ENCODE results near the gene PIEZO2. TPM values are rescaled to one million over a fixed set of nuclear protein-coding genes. Genes with fewer than 3 reads are reported as not detected.

The PIEZO2 gene
- total RNA-seq, 1 experiment from 2014 or later = 0.11 TPM

- no peaks in the 10 kb centered on the region for H3K36me3 ChIP-seq (ENCODE audit: control insufficient read depth, insufficient read depth, low read length)
- Mint-ChIP-seq H3K27me3 (ENCODE audit: insufficient read depth, unreplicated experiment) (no peaks in the 10 kb centered on the region), H3K9me3 (ENCODE audit: unreplicated experiment) (no peaks in the 10 kb centered on the region), H3K27ac (ENCODE audit: unreplicated experiment) (no peak overlapping the region), H3K4me3 (ENCODE audit: unreplicated experiment) (no peak overlapping the region), H3K4me1 (ENCODE audit: low read depth, unreplicated experiment) (no peaks in the 10 kb centered on the region), H3K36me3 (ENCODE audit: insufficient read depth, unreplicated experiment) (no peaks in the 10 kb centered on the region)
- H3K4me3 ChIP-seq (ENCODE audit: low read depth, low read length) = no peak overlapping the region
- ChIA-PET POLR2A (no interaction called here), CTCF (no interaction called here)
- no TSS peak for BruUV-seq (replicated peaks)
- H3K27me3 ChIP-seq (replicated peaks; ENCODE audit: control insufficient read depth, insufficient read depth, low read length) = no peaks in the 10 kb centered on the region
- TF ChIP-seq CTCF (IDR thresholded peaks at IDR 0.05; ENCODE audit: insufficient read depth in 1 of 2, low read depth in 1 of 2, low read length in 1 of 2, severe bottlenecking in 1 of 2, unreplicated experiment in 1 of 2) = no peak
- intact Hi-C loops (cut with micrococcal nuclease; ENCODE audit: unreplicated experiment) = no loop called here
- H3K9me3 ChIP-seq = no peaks in the 10 kb centered on the region
- no peak for DNase-seq
- H3K4me1 ChIP-seq = no peaks in the 10 kb centered on the region
Observed at GRCh38 chr18:10893761-10894160, 255.6 kb downstream of the PIEZO2 start.

GRCh38 chr18:10893196-10893595 is 256.2 kb downstream of the PIEZO2 start:
- no peaks in the 10 kb centered on the region for H3K4me1 ChIP-seq
- no peaks in the 10 kb centered on the region for H3K9me3 Mint-ChIP-seq (ENCODE audit: unreplicated experiment)

GRCh38 chr18:10892786-10893185 is 256.6 kb downstream of the PIEZO2 start:
- TF ChIP-seq CTCF (IDR thresholded peaks at IDR 0.05; ENCODE audit: insufficient read depth in 1 of 2, low read depth in 1 of 2, low read length in 1 of 2, severe bottlenecking in 1 of 2, unreplicated experiment in 1 of 2) = no peak
- BruUV-seq (replicated peaks) = no TSS peak
- Mint-ChIP-seq H3K4me1 (ENCODE audit: low read depth, unreplicated experiment) (no peaks in the 10 kb centered on the region), H3K27ac (ENCODE audit: unreplicated experiment) (no peak overlapping the region), H3K27me3 (ENCODE audit: insufficient read depth, unreplicated experiment) (no peaks in the 10 kb centered on the region), H3K36me3 (ENCODE audit: insufficient read depth, unreplicated experiment) (no peaks in the 10 kb centered on the region), H3K9me3 (ENCODE audit: unreplicated experiment) (no peaks in the 10 kb centered on the region), H3K4me3 (ENCODE audit: unreplicated experiment) (no peak overlapping the region)
- CTCF ChIA-PET = no interaction called here
- POLR2A ChIA-PET = no interaction called here
- Histone ChIP-seq H3K36me3 (ENCODE audit: control insufficient read depth, insufficient read depth, low read length) (no peaks in the 10 kb centered on the region), H3K27me3 (replicated peaks; ENCODE audit: control insufficient read depth, insufficient read depth, low read length) (no peaks in the 10 kb centered on the region), H3K9me3 (no peaks in the 10 kb centered on the region), H3K4me3 (ENCODE audit: low read depth, low read length) (no peak overlapping the region), H3K4me1 (no peaks in the 10 kb centered on the region)
- intact Hi-C loops (cut with micrococcal nuclease; ENCODE audit: unreplicated experiment) = no loop called here
- DNase-seq = no peak

More at GRCh38 chr18:10893196-10893595, 256.2 kb downstream of the PIEZO2 start:
- no peaks in the 10 kb centered on the region for H3K27me3 ChIP-seq (replicated peaks; ENCODE audit: control insufficient read depth, insufficient read depth, low read length)
- H3K4me3 Mint-ChIP-seq (ENCODE audit: unreplicated experiment) = no peak overlapping the region
- TF ChIP-seq CTCF (IDR thresholded peaks at IDR 0.05; ENCODE audit: insufficient read depth in 1 of 2, low read depth in 1 of 2, low read length in 1 of 2, severe bottlenecking in 1 of 2, unreplicated experiment in 1 of 2) = no peak
- H3K9me3 ChIP-seq = no peaks in the 10 kb centered on the region
- no peaks in the 10 kb centered on the region for H3K27me3 Mint-ChIP-seq (ENCODE audit: insufficient read depth, unreplicated experiment)
- POLR2A ChIA-PET = no interaction called here
- no peaks in the 10 kb centered on the region for H3K36me3 Mint-ChIP-seq (ENCODE audit: insufficient read depth, unreplicated experiment)
- H3K27ac Mint-ChIP-seq (ENCODE audit: unreplicated experiment) = no peak overlapping the region
- no peaks in the 10 kb centered on the region for H3K36me3 ChIP-seq (ENCODE audit: control insufficient read depth, insufficient read depth, low read length)
- BruUV-seq (replicated peaks) = no TSS peak
- DNase-seq = no peak
- CTCF ChIA-PET = no interaction called here
- H3K4me3 ChIP-seq (ENCODE audit: low read depth, low read length) = no peak overlapping the region
- no peaks in the 10 kb centered on the region for H3K4me1 Mint-ChIP-seq (ENCODE audit: low read depth, unreplicated experiment)
- intact Hi-C loops (cut with micrococcal nuclease; ENCODE audit: unreplicated experiment) = no loop called here
